Liver (tissue), 9 donors: ENCODE results near the gene COA1. TPM values are rescaled to one million over a fixed set of nuclear protein-coding genes. Genes with fewer than 3 reads are reported as not detected.

Experiments
- DNase-seq: peaks from one replicate; pipeline ENCODE4 v3.0.0-alpha.2; 2017; ENCODE audit warnings: low spot score
- H3K27ac ChIP-seq, 2 donors: one replicate each; pipeline ENCODE4 v1.7.0; 2013; ENCODE audit warnings: inconsistent platforms in 2 of 2, low read length in 2 of 2, control low read depth in 1 of 2, low read depth in 1 of 2, mild to moderate bottlenecking in 1 of 2
- H3K27me3 ChIP-seq, 4 donors: one replicate each; pipeline versions ENCODE4 v1.6.1 to v1.7.0; 2013; ENCODE audit warnings: low read length in 3 of 4, inconsistent platforms in 1 of 4, mild to moderate bottlenecking in 1 of 4, moderate library complexity in 1 of 4; ENCODE audit not compliant: control insufficient read depth in 4 of 4, insufficient read depth in 4 of 4
- H3K36me3 ChIP-seq, 4 donors: one replicate each; pipeline versions ENCODE4 v1.6.1 to v1.7.0; 2013; ENCODE audit warnings: low read length in 3 of 4, mild to moderate bottlenecking in 3 of 4, low read depth in 1 of 4, moderate library complexity in 1 of 4; ENCODE audit not compliant: control insufficient read depth in 4 of 4, insufficient read depth in 3 of 4
- H3K4me1 ChIP-seq, 4 donors: one replicate each; pipeline versions ENCODE4 v1.6.1 to v1.7.0; 2013; ENCODE audit warnings: low read length in 3 of 4, mild to moderate bottlenecking in 3 of 4, moderate library complexity in 1 of 4; ENCODE audit not compliant: control insufficient read depth in 4 of 4, insufficient read depth in 4 of 4
- H3K4me3 ChIP-seq, 3 donors: one replicate each; pipeline versions ENCODE4 v1.6.1 to v1.7.0; 2013; ENCODE audit warnings: low read length in 3 of 3, control low read depth in 1 of 3, low read depth in 1 of 3, mild to moderate bottlenecking in 1 of 3
- H3K9ac ChIP-seq, 2 donors: one replicate each; pipeline ENCODE4 v1.7.0; 2013; ENCODE audit warnings: low read length in 2 of 2, mild to moderate bottlenecking in 2 of 2, moderate library complexity in 2 of 2, control low read depth in 1 of 2, low read depth in 1 of 2
- H3K9me3 ChIP-seq, 4 donors: one replicate each; pipeline versions ENCODE4 v1.6.1 to v1.7.0; 2013; ENCODE audit warnings: low read length in 3 of 4; ENCODE audit not compliant: control insufficient read depth in 4 of 4
- JUND ChIP-seq, 2 donors: IDR thresholded peaks; 2 replicates each; pipeline ENCODE4 v1.6.1; 2016; ENCODE audit warnings: antibody characterized with exemption in 2 of 2
- TAF1 ChIP-seq: conservative IDR thresholded peaks from 2 replicates; pipeline ENCODE4 v1.6.1; 2016; ENCODE audit warnings: antibody characterized with exemption, mild to moderate bottlenecking
- YY1 ChIP-seq: IDR thresholded peaks from 2 replicates; pipeline ENCODE4 v1.6.1; 2016; ENCODE audit warnings: antibody characterized with exemption, mild to moderate bottlenecking
- WGBS: extraction: QIAGEN DNeasy Blood & Tissue Kit; methylation state at CpG from one replicate; pipeline ENCODE4 v1.1.7; 2013; 5-methylcytosine and 5-hydroxymethylcytosine counted together
- polyA plus RNA-seq, 2 donors: library from polyadenylated mRNA; stranded (reverse) in 1 of 2; unstranded in 1 of 2; fragments of 200-250 nt in 1 of 2; fragments of >200 nt in 1 of 2; fragmentation: Nextera tagmentation in 1 of 2; extraction: Ambion mirVana in 1 of 2; gene quantifications; one replicate each; pipeline versions ENCODE4 v1.2.1 to v1.2.3, GENCODE V29; 2013 to 2015
- total RNA-seq, 2 donors: library from RNA; depleted of rRNA; stranded (reverse); fragments of >200 nt; gene quantifications; one replicate each; pipeline ENCODE4 v1.2.3, GENCODE V29; 2014
- donor health status: healthy.
- donor health status: healthy.
- donor health status: healthy.
- donor health status: healthy.
- donor health status: healthy.

Gene COA1
- total and polyA plus RNA-seq, 4 donors = 16.6 to 37.8 (median 29.4) TPM

- no peaks in the 10 kb centered on the region for H3K27me3 ChIP-seq
- no peaks in the 10 kb centered on the region for H3K9me3 ChIP-seq
- H3K36me3 ChIP-seq = no peaks in the 10 kb centered on the region
- H3K27ac ChIP-seq = no peak overlapping the region
- WGBS = 92% methylated on average over 3 of the region's 3 CpGs
- H3K4me3 ChIP-seq = no peak overlapping the region
- peaks cover 3 to 16% (median 6%) of the 10 kb centered on the region in 4 donors for H3K4me1 ChIP-seq
- TF ChIP-seq YY1 (no peak), TAF1 (no peak), JUND (IDR thresholded peaks at IDR 0.05) (no peak)
- no peak for DNase-seq
- H3K9ac ChIP-seq = no peak overlapping the region
Observed at GRCh38 chr7:43589728-43590127, 139.6 kb downstream of the COA1 start.

Other genes with a start within 250 kb of the COA1 start
- 10 to 100 TPM in 1 of 2 donors, 1 to 10 TPM in 1; 10.0 to 18.2 TPM for gene STK17A, start 146.4 kb downstream of the COA1 start, total RNA-seq
- gene STK17A, start 146.4 kb downstream of the COA1 start, polyA plus RNA-seq = 1 to 10 TPM; 3.0 to 4.5 TPM
- 10 to 100 TPM in 1 of 2 donors, 1 to 10 TPM in 1; 5.1 to 23.5 TPM for gene BLVRA, start 29.2 kb upstream of the COA1 start, total RNA-seq
- gene BLVRA, start 29.2 kb upstream of the COA1 start, polyA plus RNA-seq = 1 to 10 TPM; 6.1 to 7.4 TPM
- gene MRPS24, start 140.0 kb upstream of the COA1 start, total RNA-seq = 10 to 100 TPM; 38.7 to 73.5 TPM
- gene MRPS24, start 140.0 kb upstream of the COA1 start, polyA plus RNA-seq = 100 to 1,000 TPM in 1 of 2 donors, 10 to 100 TPM in 1; 91.1 to 177 TPM
- gene URGCP, start 177.1 kb upstream of the COA1 start, total RNA-seq = 10 to 100 TPM in 1 of 2 donors, 1 to 10 TPM in 1; 7.2 to 28.4 TPM
- 10 to 100 TPM; 11.7 to 14.3 TPM for gene URGCP, start 177.1 kb upstream of the COA1 start, polyA plus RNA-seq
- 10 to 100 TPM in 1 of 2 donors, 1 to 10 TPM in 1; 5.1 to 10.7 TPM for gene UBE2D4, start 196.9 kb upstream of the COA1 start, total RNA-seq
- 10 to 100 TPM; 12.8 to 17.9 TPM for gene UBE2D4, start 196.9 kb upstream of the COA1 start, polyA plus RNA-seq